HG03378 (cell line): ENCODE results near the gene GPR84.
A peak's percentile ranks its signal among the peaks of the same experiment; 100 is the strongest.

Experiments
- ATAC-seq: cut with Tn5 transposase; IDR thresholded peaks from one replicate; pipeline ENCODE4 v1.9.1; 2021; ENCODE audit warnings: mild to moderate bottlenecking, moderate library complexity; ENCODE audit not compliant: unreplicated experiment

GPR84 gene

GRCh38 chr12:54375259-54375579 is 10.9 kb upstream of the GPR84 start:
- ATAC-seq: no peak

GRCh38 chr12:54374562-54375258 is 10.4 kb upstream of the GPR84 start:
- no peak for ATAC-seq

- ATAC-seq: no peak
These were observed 9.6 kb upstream of the GPR84 start for GRCh38 chr12:54373649-54374561.

GRCh38 chr12:54372113-54372806 is 8.0 kb upstream of the GPR84 start:
- ATAC-seq: no peak

- no peak for ATAC-seq
These were observed 7.2 kb upstream of the GPR84 start for GRCh38 chr12:54371328-54372112.

- no peak for ATAC-seq
These were observed 6.0 kb upstream of the GPR84 start for GRCh38 chr12:54370171-54370730.

- no peak for ATAC-seq
These were observed 5.4 kb upstream of the GPR84 start for GRCh38 chr12:54369597-54370131.

GRCh38 chr12:54368709-54369596 is 4.7 kb upstream of the GPR84 start:
- ATAC-seq: peak; percentile 71

- ATAC-seq: no peak
These were observed 3.9 kb upstream of the GPR84 start for GRCh38 chr12:54368025-54368708.

- ATAC-seq: no peak
These were observed 668 bp downstream of the GPR84 start for GRCh38 chr12:54363618-54364017.

- no peak for ATAC-seq
These were observed 1.2 kb downstream of the GPR84 start for GRCh38 chr12:54363047-54363446.

- no peak for ATAC-seq
These were observed 3.4 kb downstream of the GPR84 start for GRCh38 chr12:54360717-54361456.

- no peak for ATAC-seq
These were observed 4.4 kb downstream of the GPR84 start for GRCh38 chr12:54359762-54360351.

GRCh38 chr12:54358945-54359761 is 5.1 kb downstream of the GPR84 start:
- ATAC-seq: peak; percentile 97

GRCh38 chr12:54358191-54358944 is 5.9 kb downstream of the GPR84 start:
- ATAC-seq: no peak
